KOPT-K1 (cell line): Measurements from ENCODE around the gene DPP10.
"Not testable (repeated sequence)": the region's sequence is repeated elsewhere in the genome, so short reads cannot be mapped to it uniquely, and the experiment has no call there.

ENCODE experiments used
- H3K27ac ChIP-seq: fragments of 200-600 bp; sonication (generic); 2 replicates; pipeline ENCODE4 v1.5.1; 2016; ENCODE audit warnings: antibody characterized with exemption, mild to moderate bottlenecking, low read depth, low read length; ENCODE audit not compliant: poor library complexity, severe bottlenecking
- H3K36me3 ChIP-seq: fragments of 200-600 bp; sonication (generic); 2 replicates; pipeline ENCODE4 v1.5.1; 2017; ENCODE audit warnings: antibody characterized with exemption, mild to moderate bottlenecking, low read length, moderate library complexity; ENCODE audit not compliant: insufficient read depth
- H3K9me3 ChIP-seq: fragments of 200-600 bp; sonication (generic); 2 replicates; pipeline ENCODE4 v1.5.1; 2017; ENCODE audit warnings: antibody characterized with exemption, low read length, mild to moderate bottlenecking; ENCODE audit not compliant: insufficient read depth, poor library complexity, severe bottlenecking

DPP10 gene

DNA sequence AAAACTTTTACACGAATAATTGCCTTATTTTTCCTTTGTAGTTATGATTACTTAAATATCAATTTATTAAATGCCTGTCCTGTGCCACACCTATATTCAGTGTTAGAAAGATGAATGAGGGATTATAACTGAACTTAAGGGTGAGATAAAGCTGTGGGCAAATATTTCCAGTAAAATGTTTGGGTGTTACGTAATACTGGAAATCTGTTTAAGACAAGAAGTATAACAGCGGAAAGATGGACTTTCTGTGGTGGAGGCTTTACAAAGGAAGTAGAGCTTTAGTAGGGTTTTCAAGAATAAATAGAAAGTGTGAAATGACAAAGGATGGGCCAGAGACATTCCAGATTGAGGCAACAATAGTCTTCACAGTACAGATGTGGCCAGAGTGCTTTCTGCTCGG, 927.0 kb downstream of the DPP10 start:
- peaks cover 9% of the 10 kb centered on the region for H3K9me3 ChIP-seq
- H3K36me3 ChIP-seq = no peaks in the 10 kb centered on the region

DNA sequence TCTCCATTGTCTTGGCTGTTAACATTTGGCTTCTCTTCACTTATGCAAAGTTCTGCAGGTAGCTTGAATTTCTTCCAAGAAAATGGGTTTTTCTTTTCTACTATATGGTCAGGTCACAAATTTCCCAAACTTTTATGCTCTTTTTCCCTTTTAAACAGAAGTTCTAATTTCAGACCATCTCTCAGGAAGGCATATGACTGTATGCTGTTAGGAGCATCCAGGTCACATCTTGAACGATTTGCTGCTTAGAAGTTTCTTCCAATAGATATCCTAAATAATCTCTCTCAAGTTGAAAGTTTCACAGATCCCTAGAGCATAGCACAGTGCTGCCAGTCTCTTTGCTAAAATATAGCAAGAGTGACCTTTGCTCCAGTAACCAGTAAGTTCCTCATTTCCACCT, 932.5 kb downstream of the DPP10 start:
- peaks cover 19% of the 10 kb centered on the region for H3K9me3 ChIP-seq

More for the DNA sequence above, 927.0 kb downstream of the DPP10 start:
- H3K27ac ChIP-seq = no peak overlapping the region

DNA sequence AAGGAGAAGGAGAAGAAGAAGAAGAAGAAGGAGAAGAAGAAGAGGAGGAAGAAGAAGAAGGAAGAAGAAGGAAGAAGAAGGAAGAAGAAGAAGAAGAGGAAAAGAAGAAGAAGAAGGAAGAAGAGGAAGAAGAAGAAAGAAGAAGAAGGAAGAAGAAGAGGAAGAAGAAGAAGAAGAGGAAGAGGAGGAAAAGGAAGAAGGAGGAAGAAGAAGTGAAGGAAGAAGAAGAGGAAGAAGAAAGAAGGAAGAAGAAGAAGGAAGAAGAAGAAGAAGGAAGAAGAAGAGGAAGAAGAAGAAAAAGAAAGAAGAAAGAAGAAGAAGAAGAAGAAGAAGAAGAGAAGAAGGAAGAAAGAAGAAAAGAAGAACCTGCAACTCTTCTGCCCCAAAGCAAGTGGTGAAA, 942.0 kb downstream of the DPP10 start:
- Histone ChIP-seq H3K9me3 (no peaks in the 10 kb centered on the region), H3K27ac (no peak overlapping the region), H3K36me3 (no peaks in the 10 kb centered on the region)

More for the DNA sequence above, 932.5 kb downstream of the DPP10 start:
- H3K27ac ChIP-seq = no peak overlapping the region
- no peaks in the 10 kb centered on the region for H3K36me3 ChIP-seq

GRCh38 chr2:115386465-115386864, 944.0 kb downstream of the DPP10 start:
- no peaks in the 10 kb centered on the region for H3K9me3 ChIP-seq
- H3K36me3 ChIP-seq = no peaks in the 10 kb centered on the region

GRCh38 chr2:115389024-115389423, 946.6 kb downstream of the DPP10 start:
- Histone ChIP-seq H3K9me3 (no peaks in the 10 kb centered on the region), H3K36me3 (no peaks in the 10 kb centered on the region), H3K27ac (no peak overlapping the region)

More at GRCh38 chr2:115386465-115386864, 944.0 kb downstream of the DPP10 start:
- no peak overlapping the region for H3K27ac ChIP-seq

- no peaks in the 10 kb centered on the region for H3K9me3 ChIP-seq
- H3K36me3 ChIP-seq = no peaks in the 10 kb centered on the region
Measured at GRCh38 chr2:115389898-115390565, 947.6 kb downstream of the DPP10 start.

DNA sequence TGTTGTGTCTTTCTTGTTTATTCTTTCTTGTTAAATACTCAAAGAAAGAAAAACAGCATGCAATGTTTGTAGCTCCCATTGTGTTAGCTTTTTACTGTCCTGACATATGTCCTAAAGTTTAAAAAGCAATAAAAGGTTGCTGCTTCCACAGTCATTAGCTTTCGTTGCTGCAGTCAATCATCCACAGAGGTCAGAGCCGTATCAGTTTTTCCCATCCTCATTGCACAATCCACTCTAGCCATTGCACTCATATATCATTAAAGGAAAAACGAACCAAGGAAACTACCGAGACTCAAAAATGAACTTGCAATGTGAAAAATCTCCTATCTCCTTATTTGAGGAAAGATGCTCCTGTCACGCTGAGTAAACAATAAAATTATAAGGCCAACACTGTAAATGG, 954.1 kb downstream of the DPP10 start:
- Histone ChIP-seq H3K36me3 (no peaks in the 10 kb centered on the region), H3K27ac (no peak overlapping the region), H3K9me3 (no peaks in the 10 kb centered on the region)

More at GRCh38 chr2:115389898-115390565, 947.6 kb downstream of the DPP10 start:
- H3K27ac ChIP-seq = no peak overlapping the region

DNA sequence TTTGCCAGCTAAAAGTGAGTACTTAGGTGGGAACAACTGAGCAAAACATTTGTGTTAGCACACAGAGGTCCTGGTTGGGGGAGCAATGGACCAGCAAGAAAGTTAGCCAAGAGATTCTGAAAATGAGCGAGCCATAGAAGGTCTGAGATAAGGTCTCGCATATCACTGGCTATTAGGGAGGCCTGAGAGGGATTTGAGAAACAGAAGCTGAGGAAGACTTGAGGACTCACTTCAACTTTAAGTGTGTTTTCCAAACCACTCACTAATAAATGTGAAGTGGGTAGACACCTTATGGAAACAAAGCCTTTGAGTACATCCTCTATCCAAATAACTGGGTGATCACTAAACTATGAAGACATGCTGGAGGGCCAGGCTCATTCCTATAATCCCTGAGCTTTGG, 958.5 kb downstream of the DPP10 start:
- no peak overlapping the region for H3K27ac ChIP-seq
- H3K36me3 ChIP-seq = no peaks in the 10 kb centered on the region
- no peaks in the 10 kb centered on the region for H3K9me3 ChIP-seq

DNA sequence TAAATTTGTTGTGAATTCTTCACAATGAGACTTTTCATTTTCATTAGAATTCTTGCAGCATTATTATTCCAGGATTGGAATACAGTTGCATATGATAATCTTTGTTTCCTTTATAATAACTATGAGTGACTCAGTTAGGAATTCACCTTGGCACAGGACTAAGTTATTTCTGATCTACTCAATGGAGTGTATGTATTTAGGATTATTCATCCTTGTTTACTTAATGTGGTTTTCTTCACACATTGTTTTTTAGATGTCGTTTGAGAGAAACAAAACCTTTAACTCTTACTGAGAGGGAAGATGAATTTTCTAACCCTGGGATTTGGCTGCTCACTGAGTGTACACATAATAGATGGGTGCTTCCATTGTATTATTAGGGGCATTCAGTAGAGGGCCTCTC, 970.1 kb downstream of the DPP10 start:
- Histone ChIP-seq H3K36me3 (no peaks in the 10 kb centered on the region), H3K9me3 (no peaks in the 10 kb centered on the region), H3K27ac (no peak overlapping the region)

DNA sequence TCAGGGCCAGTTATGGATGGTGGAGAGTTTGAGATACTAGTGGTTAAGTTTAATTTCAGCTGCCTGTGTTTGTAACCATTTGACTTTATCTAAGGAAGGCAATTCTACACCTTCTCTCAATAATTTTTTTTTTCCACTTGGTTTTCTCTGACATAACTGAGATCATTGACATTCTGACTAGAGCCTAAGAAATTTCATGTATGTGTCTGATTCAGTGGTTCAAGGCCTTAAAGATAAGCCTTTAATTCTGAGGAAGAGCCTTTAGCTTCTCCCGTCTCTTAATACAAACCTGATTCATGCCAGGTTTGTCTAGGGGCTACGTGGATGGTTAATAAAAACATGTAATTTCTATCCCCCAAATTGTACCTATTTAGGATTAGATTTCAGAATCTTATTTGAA, 971.4 kb downstream of the DPP10 start:
- no peaks in the 10 kb centered on the region for H3K9me3 ChIP-seq
- no peak overlapping the region for H3K27ac ChIP-seq
- no peaks in the 10 kb centered on the region for H3K36me3 ChIP-seq

GRCh38 chr2:115414466-115414865, 972.0 kb downstream of the DPP10 start:
- no peak overlapping the region for H3K27ac ChIP-seq
- no peaks in the 10 kb centered on the region for H3K9me3 ChIP-seq

DNA sequence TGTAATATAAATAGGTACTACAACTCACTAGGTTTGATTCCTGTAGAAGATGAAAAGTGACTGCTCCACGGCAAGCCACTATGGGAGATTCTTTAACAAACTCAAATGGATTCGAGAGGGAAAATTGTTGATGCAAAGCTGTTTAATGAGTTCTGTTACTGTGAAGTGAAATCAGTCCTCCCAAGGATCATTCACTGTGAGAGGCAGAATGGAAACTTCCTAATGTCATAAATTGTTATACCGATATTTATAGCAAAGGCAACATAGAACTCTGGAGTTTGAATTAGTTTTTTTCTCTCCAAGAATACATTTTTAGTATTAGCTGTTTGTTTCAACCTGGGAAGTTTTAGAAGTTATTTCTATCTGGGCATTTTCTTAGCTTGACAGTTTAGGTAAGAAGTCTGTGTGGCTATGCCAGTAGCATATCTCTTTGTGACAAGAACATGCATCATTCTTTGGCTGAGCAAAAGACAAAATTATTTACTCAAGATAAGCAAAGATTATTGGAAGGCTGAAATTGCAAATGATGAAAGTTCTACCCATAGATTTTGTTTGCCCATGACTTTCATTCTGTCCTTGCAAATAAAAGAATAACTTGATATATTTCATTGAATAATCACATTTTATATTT, 979.7 kb downstream of the DPP10 start:
- no peaks in the 10 kb centered on the region for H3K9me3 ChIP-seq
- H3K36me3 ChIP-seq = no peaks in the 10 kb centered on the region
- no peak overlapping the region for H3K27ac ChIP-seq

More at GRCh38 chr2:115414466-115414865, 972.0 kb downstream of the DPP10 start:
- no peaks in the 10 kb centered on the region for H3K36me3 ChIP-seq

DNA sequence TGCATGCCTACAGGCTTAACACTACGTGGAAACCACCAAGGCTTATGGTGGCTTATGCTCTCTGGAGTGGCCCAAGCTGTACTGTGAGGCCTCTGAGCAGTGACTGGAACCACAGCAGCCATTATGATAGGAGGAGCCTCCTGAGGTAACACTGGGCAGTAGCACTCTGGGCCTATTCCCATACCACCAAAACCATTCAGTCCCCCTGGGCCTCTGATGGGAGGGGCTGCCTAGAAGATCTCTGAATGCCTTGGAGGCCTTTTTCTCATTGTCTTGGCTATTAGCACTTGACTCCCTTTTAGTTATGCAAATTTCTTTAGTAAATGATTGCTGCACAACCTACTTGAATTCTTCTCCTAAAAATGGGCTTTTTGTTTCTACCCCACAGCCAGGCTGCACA, 985.0 kb downstream of the DPP10 start:
- H3K36me3 ChIP-seq = no peaks in the 10 kb centered on the region
- H3K9me3 ChIP-seq = no peaks in the 10 kb centered on the region
- no peak overlapping the region for H3K27ac ChIP-seq

- H3K9me3 ChIP-seq, H3K27ac ChIP-seq, H3K36me3 ChIP-seq: not testable (repeated sequence)
Measured at GRCh38 chr2:115440746-115441145, 998.3 kb downstream of the DPP10 start.

DNA sequence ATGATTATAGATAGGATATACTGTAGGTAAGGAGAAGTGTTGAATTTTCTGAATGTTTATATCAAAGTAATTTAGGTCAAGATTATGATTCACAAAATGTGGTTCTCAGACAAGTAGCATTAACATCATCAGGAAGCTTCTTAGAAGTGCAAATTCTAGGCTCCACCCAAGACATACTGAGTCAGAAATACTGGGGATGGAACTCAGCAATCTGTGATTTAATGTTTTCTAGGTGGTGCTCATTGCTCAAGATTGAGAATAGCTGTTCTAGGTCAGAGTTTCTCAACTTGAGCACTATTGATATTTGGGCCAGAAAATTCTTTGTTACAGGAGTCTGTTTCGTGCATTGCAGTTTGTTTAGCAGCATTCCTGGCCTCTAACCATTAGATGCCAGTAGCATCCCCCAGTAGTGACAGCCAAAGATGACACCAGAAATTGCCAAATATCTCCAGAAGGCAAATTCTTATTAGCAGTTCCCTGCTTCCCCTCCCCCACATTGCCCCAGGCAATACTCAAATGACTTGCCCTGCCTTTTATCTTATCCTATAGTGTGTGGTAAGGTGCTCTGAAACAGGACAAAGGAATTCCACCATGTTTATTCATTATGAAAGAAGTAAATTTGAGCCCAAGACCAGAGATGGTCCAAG, 1001.2 kb downstream of the DPP10 start:
- Histone ChIP-seq H3K27ac (no peak overlapping the region), H3K36me3 (no peaks in the 10 kb centered on the region), H3K9me3 (no peaks in the 10 kb centered on the region)
